GM12873 (cell line): Measurements from ENCODE around the gene USP38.
A peak's percentile ranks its signal among the peaks of the same experiment; 100 is the strongest.

Experiments
- TF ChIP-seq, protein P1 (sequence below): IDR thresholded peaks from 2 replicates; pipeline ENCODE4 v1.5.1; 2012; ENCODE audit warnings: low read depth, mild to moderate bottlenecking, moderate library complexity, low read length, control low read depth; ENCODE audit not compliant: insufficient read depth; ENCODE audit errors: missing control alignments

USP38 gene

DNA sequence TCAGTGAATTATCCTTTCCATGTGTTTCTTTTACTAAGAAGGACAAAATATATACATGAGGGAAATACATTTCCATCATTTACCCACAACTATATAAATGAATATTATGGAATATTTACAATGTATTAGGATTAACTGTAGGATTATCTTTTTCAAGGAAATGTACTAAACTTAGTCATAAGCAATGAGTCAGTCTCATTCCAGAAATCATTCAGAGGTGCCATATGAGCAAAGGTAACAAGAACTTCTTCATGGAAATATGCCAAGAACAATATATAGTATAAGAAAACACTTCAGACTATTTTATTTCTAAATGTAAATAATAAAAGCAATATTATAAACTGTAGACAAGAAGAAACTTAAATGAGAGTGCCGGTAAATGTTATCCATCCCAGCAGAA is 67.1 kb downstream of the USP38 start:
- TF ChIP-seq, protein P1, sequence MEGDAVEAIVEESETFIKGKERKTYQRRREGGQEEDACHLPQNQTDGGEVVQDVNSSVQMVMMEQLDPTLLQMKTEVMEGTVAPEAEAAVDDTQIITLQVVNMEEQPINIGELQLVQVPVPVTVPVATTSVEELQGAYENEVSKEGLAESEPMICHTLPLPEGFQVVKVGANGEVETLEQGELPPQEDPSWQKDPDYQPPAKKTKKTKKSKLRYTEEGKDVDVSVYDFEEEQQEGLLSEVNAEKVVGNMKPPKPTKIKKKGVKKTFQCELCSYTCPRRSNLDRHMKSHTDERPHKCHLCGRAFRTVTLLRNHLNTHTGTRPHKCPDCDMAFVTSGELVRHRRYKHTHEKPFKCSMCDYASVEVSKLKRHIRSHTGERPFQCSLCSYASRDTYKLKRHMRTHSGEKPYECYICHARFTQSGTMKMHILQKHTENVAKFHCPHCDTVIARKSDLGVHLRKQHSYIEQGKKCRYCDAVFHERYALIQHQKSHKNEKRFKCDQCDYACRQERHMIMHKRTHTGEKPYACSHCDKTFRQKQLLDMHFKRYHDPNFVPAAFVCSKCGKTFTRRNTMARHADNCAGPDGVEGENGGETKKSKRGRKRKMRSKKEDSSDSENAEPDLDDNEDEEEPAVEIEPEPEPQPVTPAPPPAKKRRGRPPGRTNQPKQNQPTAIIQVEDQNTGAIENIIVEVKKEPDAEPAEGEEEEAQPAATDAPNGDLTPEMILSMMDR = no peak

DNA sequence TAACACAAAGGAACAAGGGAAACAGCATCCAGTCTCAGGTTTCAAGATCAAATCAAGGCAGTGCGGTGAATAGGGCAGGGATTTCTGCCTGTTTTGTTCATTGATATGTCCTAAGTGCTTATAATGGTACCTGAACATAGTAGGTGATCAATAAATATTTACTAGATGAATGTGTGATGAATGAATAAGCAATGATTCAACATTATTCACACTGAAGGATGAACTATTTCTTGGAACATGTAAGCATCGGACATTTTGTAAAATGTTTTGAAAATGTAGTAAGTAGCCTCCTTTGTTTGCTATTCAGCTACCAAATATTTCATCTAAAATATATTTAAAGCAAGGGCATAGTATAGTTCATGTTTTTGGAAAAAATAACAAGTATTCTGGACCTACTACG is 67.8 kb downstream of the USP38 start:
- TF ChIP-seq, protein P1 = no peak

DNA sequence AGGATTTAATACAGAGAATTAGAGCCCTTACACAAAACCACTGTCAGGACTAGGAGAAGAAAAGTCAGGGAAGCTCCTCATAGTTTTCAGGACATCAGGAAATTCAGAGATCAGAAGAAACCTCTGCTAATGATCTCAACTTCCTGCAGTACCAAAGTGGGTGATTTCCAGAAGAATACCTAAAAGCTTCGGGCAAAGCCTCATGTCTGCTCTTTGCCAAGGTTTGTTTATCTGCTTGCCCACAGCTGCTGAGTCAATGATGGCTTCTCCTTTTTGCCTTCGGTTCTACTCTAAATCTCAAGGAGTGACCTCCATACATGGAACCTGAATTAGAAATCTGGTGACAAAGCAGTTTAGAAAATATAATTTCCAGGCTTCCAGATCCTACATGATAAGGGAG is 68.4 kb downstream of the USP38 start:
- TF ChIP-seq, protein P1 = no peak

DNA sequence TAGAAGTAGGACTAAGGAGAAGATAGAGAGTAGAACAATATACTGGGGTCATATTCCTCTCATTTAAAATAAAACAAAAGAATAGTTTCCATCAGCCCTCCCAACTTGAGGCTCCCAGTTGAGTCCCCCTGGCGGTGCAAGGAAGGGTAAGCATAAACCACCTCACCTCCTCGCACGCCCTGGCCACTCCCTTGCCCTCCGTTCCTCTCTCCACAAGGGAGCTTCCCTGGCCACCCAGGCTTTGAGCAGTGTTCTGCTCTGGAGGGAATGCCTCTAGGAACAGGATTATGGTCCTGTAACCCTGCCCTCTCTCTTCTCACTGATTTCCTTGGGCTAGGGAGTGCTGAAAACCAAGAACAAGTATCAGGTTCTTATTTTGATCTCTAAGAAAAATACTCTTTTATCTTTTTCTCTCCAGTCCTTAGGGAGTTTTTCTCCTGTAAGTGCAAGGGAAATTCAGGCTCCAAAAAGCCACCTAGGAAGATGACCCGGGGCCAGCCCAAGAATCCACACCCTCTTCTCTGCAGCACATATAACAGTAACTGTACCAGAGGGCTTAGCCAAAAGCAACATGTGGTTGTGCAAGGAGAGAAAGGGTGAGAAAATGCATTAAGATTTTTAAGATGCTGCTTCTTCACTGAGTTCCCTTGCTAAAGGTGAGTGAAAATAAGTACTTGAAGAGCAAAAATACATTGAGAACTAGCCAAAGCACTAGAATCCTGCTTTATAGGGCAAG is 69.9 kb downstream of the USP38 start:
- TF ChIP-seq, protein P1 = peak; percentile 3

DNA sequence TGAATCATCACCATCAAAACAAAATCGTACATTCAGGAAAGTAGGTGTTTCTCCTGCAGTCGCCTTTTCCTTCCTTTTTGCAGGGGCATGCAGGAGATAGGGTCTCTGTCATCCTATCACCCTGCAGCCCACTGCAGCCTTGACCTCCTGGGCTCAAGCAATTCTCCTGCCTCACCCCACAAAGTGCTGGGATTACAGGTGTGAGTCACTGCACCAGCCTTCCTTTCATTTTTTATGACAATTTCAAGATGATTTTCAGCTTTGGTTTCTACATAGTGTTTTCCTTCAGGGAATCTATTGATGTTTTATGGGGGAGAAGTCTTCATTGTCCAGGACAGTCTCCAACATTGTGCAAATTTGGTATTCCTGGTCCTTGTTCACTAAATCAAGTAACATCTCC is 71.7 kb downstream of the USP38 start:
- TF ChIP-seq, protein P1 = no peak

DNA sequence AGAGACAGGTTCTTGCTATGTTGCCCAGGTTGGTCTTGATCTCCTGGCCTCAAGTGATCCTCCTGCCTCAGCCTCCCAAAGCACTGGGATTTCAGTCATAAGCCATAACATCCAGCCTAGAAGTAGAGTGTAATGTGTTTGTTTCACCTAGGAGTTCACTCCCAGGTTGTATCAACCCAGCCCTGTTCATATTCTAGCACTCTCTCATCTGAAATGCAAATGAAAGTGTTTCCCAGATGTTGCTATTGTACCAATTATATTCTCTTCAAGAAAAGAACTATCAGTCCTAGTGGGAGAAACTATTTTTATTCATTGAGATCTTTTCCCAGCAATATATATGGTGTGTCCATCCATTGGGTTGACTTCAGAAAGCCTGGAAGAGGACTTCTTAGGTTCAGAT is 72.6 kb downstream of the USP38 start:
- TF ChIP-seq, protein P1 = no peak

DNA sequence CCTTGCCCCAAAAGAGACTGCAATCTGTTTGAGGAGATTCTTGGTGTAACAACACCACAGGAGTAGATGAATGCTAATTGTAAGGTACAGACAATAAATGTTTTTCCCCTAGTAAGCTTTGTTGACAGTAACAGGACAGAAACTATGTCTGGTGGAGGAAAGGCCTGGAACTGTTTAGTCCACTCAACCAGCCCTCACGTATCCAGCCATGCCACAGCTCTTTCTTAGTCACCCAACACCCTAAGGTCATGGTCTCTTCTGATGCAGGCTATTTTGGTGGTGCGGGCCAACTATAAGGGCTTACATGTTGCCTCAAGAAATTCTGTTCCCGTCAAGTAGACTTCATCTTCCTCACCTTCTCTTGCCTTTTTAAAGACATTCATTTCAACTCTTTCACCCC is 76.0 kb downstream of the USP38 start:
- TF ChIP-seq, protein P1 = no peak
